ENCODE data around the gene PDHA1.

- TF ChIP-seq CTCF (IDR thresholded peaks at IDR 0.05) (no peak), POLR2A (IDR thresholded peaks at IDR 0.05; ENCODE audit: low read depth) (no peak), EP300 (IDR thresholded peaks at IDR 0.05) (no peak), POLR2AphosphoS5 (IDR thresholded peaks at IDR 0.05) (no peak)
Observed at GRCh38 chrX:19403696-19404095, 60.0 kb downstream of the PDHA1 start.

Measured in esophagus muscularis mucosa (tissue), 4 donors.